Measurements from ENCODE around the gene CDX2. TPM values are rescaled to one million over a fixed set of nuclear protein-coding genes. Genes with fewer than 3 reads are reported as not detected.

The CDX2 gene
- total and polyA plus RNA-seq, 10 of the 15 experiments (the other 5 are each of a cell fraction or from before 2014, with no cell fraction given), result 0.15 TPM; not detected in 9

- ATAC-seq (no peak), FAIRE-seq (no peak), DNase-seq (ENCODE audit: low read depth, low spot score) (no peak)
- Histone ChIP-seq H3K4me1 (ENCODE audit: control insufficient read depth, insufficient read depth, low read length) (no peaks in the 10 kb centered on the region), H3K36me3 (ENCODE audit: control insufficient read depth in 2 of 2, insufficient read depth in 2 of 2, low read length in 1 of 2) (no peaks in the 10 kb centered on the region), H3K79me2 (ENCODE audit: control insufficient read depth, insufficient read depth, low read length) (no peaks in the 10 kb centered on the region), H3K27me3 (replicated peaks in 1 of 2; ENCODE audit: control insufficient read depth in 2 of 2, insufficient read depth in 2 of 2, low read length in 1 of 2) (no peaks in the 10 kb centered on the region), H2AFZ (ENCODE audit: control insufficient read depth, low read depth, low read length) (no peak overlapping the region), H3K4me2 (ENCODE audit: control insufficient read depth, insufficient read depth) (no peak overlapping the region), H4K20me1 (ENCODE audit: control insufficient read depth, insufficient read depth) (no peaks in the 10 kb centered on the region), H3K9me3 (replicated peaks; ENCODE audit: control insufficient read depth, insufficient read depth, low read length) (no peaks in the 10 kb centered on the region), H3K27ac (ENCODE audit: control insufficient read depth, insufficient read depth) (no peak overlapping the region), H3K4me3 (no peak overlapping the region), H3K9ac (ENCODE audit: control insufficient read depth, insufficient read depth, low read length) (no peak overlapping the region)
- SMC1A ChIA-PET (ENCODE audit: uncharacterized antibody, unreplicated experiment), result no interaction called here
- no peak for TF ChIP-seq E2F8 (IDR thresholded peaks at IDR 0.05; ENCODE audit: low read depth, partially characterized antibody)
- no peak for TF ChIP-seq MAX (IDR thresholded peaks at IDR 0.05; ENCODE audit: low read depth, low read length)
- no peak for TF ChIP-seq MEF2B (IDR thresholded peaks at IDR 0.05; ENCODE audit: partially characterized antibody, poor library complexity, severe bottlenecking)
- no peak for TF ChIP-seq YBX1 (IDR thresholded peaks at IDR 0.05)
- no peak for TF ChIP-seq NR2C1 (IDR thresholded peaks at IDR 0.05)
- TF ChIP-seq CHD1 (IDR thresholded peaks at IDR 0.05; ENCODE audit: low read depth, low read length), result no peak
- no peak for TF ChIP-seq EED (IDR thresholded peaks at IDR 0.05; ENCODE audit: low read depth)
- no peak for TF ChIP-seq NRF1 (conservative IDR thresholded peaks at IDR 0.05; ENCODE audit: low read depth, low read length)
- RAD21 ChIA-PET (ENCODE audit: unreplicated experiment), result interaction anchor here (0.6 kb wide), 1 partner anchor 17 kb away, joined by 3 read pairs; no protein-coding TSS in a partner anchor
- in situ Hi-C loops (cut with MboI), result no loop called here
- no TSS peak for BruUV-seq (replicated peaks)
- CTCF ChIA-PET, result no interaction called here
- POLR2A ChIA-PET, result interaction anchor here (1.1 kb wide), 1 partner anchor 13 kb away, joined by 3 read pairs; no protein-coding TSS in a partner anchor
- WGBS (ENCODE audit: insufficient coverage, insufficient replicate concordance, low lambda C conversion rate, missing lambda C conversion rate), result 68% methylated on average over 11 of the region's 11 CpGs
- intact Hi-C loops (cut with micrococcal nuclease; ENCODE audit: unreplicated experiment), result no loop called here
Observed at GRCh38 chr13:28001049-28001448, 31.9 kb upstream of the CDX2 start.

All from GM12878 (cell line).